Stimulated activated CD4-positive, alpha-beta T cell treated with anti-CD3 and anti-CD28 coated beads, Interleukin-12 subunit alpha, Interleukin-12 subunit beta, amount 100 ng/mL, for 24 hours (primary cell): ENCODE measurements around the gene MAD2L2.

Experiments used
- DNase-seq, 2 experiments: peaks; one replicate each; pipeline ENCODE4 v3.0.0-alpha.2; 2020; ENCODE audit warnings: low read depth in 2 of 2

MAD2L2 gene

DNA sequence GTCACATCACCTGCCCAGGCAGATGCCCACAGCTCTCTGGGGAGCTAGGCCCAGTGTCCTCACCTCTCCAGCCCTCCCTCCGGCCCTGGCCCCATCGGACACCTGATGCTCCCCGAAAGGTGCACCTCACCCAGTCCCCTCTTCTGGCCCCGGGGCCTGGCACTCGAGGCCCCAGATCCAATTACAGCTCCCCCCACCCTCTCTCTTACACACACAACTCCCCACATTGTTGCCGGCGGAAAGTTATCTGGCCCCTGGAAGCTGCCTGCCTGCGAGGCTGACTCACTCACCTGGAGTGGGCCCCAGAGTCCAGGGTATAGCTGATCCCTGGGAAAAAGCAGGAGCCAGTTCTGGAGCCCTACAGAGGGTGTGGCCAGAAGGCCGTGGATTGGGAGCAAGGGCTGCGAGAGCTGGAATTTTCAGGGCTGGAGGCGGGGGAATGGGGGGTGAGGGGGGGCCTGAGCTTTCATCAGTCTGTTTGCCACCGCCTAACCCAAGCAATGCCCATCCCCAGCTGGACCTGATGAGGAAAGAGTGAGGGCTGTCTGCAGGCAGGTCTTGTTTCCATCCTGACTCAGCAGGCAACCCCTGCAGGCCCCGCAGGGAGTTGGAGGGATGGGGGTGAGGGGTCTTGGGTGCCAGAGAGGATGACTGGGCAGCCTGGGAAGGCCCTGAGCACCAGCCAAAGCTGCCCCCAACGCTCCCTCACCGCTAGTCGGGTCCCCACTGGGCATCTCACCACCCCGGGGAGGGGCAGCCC lies 27.7 kb downstream of the MAD2L2 start:
- no peak for DNase-seq

DNA sequence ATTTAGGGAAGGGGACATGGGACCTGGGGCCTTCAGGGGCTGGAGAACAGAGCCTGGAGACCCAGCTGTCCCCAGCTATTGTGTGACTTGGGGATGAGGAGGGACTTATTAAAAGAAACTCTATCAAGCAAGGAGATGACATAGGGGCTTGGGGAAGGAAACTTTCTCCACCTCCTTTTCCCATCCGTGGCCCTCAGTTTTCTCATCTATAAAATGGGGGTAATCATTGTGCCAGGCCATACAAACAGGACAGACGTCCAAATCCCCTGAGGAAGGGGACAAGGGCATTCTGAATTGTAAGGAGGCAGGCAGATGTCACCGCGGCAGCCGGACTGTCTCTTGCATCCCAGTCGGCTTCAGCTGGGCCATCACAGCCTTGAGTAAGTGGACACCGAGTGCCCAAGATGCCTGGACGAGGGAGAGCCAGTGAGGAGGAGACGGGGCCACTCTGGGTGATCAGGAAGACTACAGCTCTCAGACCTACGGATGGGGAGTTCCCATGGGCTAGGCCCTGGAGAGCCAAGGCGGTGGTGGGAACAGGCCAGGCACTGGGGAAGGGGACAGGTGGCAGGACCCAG lies 28.7 kb downstream of the MAD2L2 start:
- DNase-seq, result no peak

DNA sequence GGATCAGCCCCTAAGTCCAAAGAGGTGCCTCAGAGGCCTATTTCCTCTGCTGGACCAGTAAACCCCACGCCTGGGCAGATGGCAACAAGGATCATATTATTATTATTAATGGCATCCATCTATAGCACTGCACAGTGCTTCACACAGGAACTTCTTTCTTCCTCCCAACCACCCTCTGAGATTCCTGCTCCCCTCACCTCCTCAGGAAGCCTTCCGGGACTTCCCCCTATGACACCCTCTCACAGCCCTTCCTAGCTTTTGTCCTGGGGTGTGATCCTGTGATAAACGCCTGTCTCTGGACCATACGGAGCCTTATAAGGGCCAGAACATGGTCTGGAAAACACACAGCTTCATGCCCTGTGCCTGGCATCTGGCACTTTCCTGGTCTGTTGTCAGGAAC lies 29.9 kb downstream of the MAD2L2 start:
- no peak for DNase-seq

DNA sequence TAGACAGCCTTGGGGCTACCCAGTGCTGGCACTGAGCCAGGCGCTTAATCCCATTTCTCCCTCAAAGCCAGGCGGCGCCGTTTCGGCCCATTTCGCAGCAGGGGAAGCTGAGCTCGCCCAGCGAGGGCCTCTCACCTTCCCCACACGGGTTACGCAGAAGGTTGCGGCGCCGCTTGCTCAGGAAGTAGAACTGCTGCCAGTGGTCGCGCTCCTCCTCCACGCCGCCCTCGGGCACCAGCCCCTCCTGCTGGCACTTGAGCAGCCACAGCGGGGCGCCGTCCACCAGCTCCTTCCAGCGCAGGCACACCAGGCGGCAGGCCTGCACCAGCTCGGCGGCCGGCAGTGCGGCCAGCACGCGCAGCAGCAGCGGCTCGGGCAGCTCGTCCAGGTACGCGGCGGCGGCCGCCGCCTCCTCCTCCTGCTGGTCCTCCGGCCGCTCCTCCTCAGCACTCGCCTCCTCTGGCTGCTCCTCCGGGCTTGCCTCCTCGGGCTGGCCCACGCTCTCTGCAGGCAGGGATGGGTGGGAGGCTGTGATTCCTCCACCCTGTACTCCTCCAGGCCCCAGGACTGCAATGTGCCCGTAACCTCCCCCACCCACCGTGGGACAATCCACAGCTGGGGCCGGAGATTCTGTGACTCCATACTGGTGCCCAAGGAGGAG lies 30.5 kb downstream of the MAD2L2 start:
- peak; percentile 48 to 71 for DNase-seq

DNA sequence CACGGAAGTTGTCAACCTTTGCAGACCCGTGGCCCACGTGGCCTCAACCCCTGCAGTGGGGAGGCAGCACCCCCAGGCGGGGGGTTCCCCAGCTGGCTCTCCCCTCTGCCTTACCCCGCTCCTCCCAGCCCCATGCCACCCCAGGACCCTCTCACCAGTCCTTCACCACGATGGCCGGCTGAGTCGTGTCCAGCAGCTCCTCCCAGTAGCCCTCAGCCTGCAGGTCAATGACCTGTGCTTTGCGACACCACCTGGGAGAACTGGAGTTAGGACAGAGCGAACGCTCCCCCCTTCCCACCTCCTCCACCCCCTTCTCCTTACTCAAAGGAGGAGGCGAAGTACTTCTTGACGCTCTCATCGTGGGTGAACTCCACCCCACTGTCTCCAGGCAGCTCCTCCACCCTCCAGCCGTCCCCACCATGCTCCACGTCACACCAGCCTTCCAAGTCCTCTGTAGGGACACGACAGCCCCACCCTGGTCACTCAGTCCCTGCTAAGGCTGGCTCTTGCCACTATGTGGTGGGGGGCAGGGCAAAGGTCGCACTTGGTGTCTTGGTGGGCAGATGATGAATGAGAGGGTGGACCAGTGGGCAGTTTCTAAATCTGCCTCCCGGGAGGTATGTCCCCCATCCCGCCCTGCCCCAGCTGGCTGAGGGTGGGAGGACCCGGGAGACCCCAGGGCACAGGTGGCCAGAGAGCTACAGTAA lies 31.2 kb downstream of the MAD2L2 start:
- DNase-seq, result no peak

DNA sequence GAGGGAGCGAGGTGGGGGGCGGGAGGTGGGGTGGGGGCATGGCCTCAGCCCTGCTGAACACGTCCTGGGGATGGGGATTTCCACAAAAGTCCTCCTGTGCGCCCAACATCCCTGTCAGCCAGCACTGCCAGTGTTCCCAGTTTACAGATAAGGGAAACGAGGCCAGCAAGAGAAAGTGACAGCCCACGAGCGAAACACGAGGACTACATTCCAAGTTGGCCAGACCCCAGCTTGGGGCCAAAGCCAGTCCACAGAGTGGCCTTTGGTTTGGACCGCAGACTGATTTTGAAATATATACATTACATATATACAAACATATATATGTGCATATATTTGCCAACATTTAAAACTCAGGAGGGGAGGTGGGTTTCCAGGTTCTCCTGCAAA lies 31.7 kb downstream of the MAD2L2 start:
- no peak for DNase-seq

DNA sequence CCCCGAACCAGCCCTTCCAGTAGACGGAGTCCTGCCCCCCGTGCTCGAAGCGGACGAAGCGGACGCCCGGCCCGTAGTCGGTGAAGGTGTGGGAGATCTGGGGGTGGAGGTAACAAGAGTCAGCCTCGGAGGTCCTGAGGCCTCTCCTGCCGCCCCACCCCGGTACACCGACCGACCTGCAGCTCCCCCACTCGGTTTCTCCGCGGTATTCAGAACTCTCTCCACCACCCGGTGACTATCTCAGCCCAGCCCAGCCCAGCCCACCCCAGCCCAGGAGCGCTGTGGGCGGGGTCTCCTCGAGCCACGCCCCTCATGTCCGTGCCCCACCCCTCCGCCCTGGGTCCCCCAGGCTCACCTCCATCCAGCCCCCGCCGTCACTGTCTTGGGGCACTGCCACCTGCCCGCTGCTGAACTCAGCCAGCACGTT lies 32.2 kb downstream of the MAD2L2 start:
- DNase-seq, result no peak

DNA sequence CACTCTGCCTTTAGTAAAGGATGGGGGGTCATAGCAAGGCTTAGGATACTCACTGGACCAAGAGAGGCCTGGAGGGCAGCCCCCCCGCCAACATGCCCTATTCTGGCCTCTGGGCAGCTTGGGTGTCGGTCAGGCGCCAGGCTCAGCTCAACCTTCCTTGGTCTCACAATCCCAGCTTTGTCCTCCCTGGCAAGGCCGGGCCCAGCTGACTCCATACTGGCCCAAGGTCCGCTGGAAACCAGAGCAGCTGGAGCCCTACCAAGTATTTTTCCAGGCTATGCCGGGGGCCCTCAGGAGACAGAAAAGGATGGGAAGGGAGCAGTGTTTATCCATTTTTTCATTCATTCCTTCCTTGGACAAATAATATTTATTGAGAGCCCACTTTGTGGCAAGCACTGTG lies 32.9 kb downstream of the MAD2L2 start:
- DNase-seq, result no peak

DNA sequence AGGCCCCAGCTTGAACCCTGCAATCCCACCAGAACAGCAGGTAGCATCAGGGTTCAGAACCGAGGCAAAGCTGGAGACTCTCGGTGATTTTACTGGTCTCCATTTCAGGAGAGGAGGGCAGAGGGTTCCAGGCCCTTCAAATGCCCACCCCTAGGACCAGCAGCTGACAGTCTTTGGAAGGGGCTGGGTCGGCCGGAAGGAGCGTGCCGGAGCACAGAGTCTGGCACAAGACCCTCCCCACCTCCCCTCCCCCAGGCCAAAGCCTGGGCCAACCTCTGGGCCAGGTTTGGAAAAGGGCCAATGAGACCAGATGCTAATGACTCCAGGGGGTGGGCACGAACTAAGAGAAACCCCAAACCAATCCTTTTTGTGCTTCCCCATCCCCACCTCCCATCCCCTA lies 33.6 kb downstream of the MAD2L2 start:
- DNase-seq, result no peak

DNA sequence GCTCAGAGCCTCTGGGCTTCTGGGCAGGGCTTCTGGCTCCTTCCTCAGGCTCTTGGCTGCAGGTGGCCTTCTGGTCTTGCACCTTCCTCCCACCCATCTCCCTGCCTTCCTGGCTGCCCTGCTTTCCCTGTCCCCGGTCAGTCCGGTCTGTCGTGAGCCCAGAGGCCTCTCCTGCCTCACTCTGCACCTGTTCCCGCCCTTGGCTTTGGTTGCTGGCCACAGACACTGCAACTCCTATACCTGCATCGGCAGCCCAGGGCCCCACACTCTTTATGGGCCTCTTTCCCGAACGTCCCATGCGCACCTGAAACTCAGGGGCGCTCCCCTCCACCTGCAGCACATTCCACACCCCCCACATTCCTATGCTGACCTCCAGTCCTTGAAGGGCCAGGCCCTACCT lies 34.6 kb downstream of the MAD2L2 start:
- no peak for DNase-seq

DNA sequence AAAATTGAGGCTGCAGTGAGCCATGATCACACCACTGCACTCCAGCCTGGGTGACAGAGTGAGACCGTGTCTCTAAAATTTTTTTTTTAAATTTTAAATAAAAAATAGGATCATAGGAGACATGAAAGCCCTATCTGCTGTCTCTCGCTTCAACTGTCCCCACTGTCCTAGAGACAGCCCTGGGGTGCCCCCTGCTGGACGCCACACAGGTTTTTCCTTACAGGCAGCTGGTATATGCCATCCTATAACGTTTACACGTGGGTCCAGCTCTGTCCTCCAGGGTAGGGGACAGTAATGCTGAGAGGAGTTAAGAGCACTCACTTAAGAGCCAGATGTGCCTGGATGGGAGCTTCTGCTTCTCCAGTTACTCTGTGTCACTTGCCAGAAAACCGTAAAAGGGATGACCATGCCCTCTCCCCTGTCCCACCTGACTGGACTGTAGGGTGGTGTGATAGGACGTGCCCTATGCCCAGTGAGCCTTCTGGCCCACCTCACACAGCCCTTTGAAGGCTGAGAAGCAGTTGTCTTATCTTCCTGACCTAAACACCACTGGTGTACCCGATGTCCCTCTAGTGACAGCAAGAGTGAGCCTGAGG lies 35.2 kb downstream of the MAD2L2 start:
- DNase-seq, result peak; percentile 52 to 85

DNA sequence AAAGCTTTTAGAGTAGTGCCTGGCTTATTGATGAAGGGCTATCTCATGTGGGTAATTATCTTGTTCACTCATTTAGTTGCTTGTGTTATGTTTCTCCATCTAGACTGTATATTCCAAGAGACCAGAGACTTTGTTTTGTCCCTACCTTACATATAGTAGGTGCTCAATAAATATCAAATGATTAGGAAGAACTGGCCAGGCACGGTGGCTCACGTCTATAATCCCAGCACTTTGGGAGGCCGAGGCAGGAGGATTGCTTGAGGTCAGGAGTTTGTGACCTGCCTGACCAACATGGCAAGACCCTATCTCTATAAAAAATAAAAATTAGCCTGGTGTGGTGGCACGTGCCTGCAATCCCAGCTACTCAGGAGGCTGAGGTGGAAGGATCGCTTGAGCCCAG lies 35.7 kb downstream of the MAD2L2 start:
- no peak for DNase-seq

DNA sequence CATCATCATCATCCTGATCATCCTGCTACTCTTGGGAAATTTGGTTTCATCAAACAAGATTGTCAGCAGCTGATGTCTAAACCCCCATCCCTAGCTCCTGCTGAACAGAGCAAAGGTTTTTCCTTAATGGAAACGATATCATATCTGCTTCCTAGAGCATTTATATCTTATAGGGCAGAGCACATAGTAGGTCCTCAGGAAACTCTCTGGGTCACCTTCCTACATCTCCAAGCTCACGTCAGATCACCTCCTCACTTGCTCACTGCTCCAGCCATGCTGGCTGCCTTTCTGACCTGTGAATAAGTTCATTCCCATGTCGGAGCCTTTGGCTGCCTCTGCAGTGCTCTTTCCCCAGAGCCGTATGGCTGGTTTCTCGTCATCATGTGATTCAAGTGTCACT lies 37.2 kb downstream of the MAD2L2 start:
- no peak for DNase-seq

DNA sequence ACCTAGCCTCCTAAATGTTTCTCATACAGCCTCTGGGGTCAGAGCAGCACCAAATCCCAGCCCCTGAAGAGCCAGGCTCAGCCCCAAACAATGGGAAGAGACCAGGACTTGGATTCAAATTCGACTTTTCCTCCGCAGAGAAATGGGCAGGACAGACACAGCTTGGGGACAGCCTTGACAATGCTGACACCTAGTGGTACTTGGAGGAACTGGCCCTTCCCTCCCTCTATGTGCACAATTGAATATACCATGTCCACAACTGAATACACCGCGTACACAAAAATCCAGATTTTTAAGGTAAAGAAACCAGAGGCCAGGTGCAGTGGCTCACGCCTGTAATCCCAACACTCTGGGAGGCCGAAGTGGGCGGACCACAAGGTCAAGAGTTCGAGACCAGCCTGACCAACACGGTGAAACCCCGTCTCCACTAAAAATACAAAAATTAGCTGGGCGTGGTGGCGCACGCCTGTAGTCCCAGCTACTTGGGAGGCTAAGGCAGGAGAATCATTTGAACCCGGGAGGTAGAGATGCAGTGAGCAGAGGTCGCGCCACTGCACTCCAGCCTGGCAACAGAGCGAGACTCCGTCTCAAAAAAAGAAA lies 38.4 kb downstream of the MAD2L2 start:
- DNase-seq, result peak; percentile 46 to 67

DNA sequence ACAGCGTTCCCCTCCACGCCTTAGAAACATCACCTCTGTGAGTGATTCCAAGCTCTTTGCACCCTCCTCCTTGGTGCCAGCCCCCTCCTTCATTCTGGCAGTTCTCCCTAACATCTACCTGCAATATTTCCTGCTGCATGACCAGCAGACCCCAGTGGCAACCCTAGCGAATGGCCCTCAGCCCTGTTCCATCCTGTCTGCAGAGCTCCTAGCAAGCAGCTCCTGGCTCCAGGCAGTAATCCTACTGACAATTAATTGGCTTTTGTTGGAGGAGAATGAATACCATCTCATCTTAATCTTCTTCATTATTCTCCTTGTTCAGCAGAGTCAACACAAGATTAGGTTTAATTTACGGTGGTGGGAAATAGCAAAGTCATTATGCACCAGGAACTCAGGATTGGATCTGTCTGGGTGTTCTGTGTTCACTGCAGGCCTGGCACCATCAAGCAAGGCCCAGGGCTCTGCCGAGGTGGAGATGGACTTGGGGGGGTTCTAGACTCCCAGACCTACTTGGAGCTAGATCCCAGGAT lies 39.1 kb downstream of the MAD2L2 start:
- no peak for DNase-seq

DNA sequence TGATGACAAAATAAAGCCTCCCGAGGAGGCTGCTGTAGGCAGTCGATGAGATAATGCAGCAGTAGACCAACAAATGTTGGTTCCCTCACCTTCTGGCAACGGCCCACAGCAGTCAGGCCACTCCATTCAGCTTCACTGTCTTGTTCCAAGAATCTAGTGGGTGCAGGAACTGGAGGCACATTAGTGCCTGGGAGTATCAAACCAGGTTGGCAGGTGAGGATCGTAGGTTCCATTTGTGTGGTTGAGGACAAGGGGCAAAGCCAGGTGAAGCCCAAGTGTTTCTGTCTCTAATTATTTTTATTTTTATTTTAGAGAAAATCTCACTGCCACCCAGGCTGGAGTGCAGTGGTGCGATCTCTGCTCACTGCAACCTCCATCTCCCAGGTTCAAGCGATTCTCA lies 40.0 kb downstream of the MAD2L2 start:
- DNase-seq, result no peak

DNA sequence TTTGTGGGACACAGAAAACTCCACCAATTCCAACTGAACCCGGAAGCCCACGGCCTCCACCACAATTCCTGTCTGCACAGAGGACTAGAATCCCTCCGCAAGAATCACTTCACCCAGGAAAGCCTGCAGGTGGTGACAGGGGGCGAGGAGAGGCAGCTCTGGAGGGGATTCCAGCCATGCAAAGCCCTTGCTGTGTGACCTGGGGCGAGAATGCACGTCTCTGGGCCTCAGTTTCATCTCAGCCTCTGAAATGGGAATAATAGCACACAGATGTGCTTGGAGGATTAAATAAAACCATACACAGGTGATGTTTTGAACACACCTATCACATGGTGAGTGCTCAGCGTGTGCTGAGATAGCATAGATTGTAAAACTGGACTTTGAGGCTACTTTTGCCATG lies 40.8 kb downstream of the MAD2L2 start:
- DNase-seq, result no peak

DNA sequence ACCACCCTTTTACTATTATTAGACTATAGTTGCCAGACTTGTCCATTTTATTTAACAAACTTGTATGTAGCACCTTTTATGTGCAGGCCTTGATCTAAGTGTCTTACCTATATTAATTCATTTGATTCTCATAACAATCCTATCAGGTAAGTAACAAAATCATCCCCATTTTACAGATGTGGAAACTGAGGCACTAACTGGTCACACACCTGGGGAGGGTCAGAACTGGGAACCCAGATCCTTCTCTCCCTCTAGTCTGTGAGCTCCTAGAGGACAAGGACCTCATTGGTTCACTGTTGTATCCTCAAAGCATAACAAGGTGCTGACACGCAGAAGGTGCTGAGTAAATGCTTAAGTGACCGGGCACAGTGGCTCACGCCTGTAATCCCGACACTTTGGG lies 41.6 kb downstream of the MAD2L2 start:
- DNase-seq, result no peak

DNA sequence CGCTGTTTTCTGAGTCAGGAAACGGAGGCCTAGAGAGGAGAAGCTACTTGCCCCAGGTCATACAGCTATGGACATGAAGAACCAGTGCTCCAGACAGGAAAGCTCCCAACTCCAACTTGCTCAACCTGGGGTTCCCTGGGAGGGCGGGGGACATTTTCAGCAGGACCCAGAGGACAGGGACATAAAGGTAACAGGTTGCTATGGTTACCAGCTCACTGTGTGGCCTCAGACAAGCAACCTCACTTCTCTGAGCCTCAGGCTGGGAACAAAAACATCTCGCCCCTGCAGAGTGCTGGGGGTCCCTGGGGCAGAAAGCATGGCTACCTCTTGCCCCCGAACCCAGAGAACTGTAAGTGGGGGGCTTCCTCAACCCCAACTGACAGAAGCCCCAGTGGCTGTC lies 42.8 kb downstream of the MAD2L2 start:
- DNase-seq, result no peak

DNA sequence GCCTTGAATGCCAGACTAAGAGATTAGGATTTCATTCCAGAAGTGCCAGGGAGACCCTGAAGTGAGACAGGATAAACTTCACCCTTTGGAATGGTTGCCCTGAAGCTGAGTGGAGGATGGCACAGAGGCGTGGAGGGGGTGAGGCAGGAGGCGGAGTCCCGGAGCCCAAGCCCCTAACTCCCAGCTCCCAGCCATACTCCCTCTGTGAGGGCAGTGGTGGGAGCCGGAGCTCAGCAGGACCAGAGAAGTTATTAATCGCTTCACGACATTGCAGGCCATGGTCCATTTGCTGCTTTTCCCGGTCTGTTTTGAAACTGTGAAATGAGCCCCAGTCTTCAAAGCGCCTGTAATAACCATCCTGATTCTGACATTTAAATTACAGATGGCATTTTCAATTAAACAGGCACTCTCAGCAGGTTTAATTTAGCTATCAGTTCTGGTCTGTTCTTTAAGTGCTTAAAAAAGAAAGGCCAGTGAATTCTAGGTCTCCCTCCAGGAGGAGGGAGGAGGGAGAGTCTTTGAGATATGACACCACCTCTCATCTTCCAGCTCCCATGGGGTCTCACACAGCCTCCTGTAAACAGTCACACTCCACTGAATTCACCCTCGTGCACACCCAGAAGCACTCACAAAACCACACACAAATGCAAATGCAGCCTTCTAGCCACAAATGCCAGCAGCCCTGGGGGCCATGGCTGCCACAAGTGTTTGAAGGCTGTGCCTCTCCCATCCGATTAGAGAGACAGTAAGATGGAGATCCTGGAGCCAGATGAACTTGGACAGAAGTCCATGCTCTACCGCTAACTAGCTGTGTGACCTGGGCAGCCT lies 46.4 kb downstream of the MAD2L2 start:
- DNase-seq, result no peak
